DND-41 (cell line): ENCODE results near the gene DEFB114.

Experiments used
- ATAC-seq: fragments of 200-7000 bp; cut with Tn5 transposase; 3 replicates; pipeline ENCODE4 v1.9.1; 2021; ENCODE audit warnings: low read depth; ENCODE audit not compliant: insufficient read depth
- DNase-seq: peaks from one replicate; pipeline ENCODE4 v3.0.0-alpha.2; 2020
- H2AFZ ChIP-seq: 2 replicates; pipeline ENCODE4 v1.6.0; 2012; ENCODE audit warnings: low read depth, low read length
- H3K27ac ChIP-seq: 2 replicates; pipeline ENCODE4 v1.5.1; 2012; ENCODE audit warnings: low read length, inconsistent platforms
- H3K27me3 ChIP-seq: fragments of 200-600 bp; sonication (generic); 2 replicates; pipeline ENCODE4 v1.6.0; 2012; ENCODE audit warnings: low read length, mild to moderate bottlenecking, inconsistent platforms; ENCODE audit not compliant: insufficient read depth, poor library complexity
- H3K36me3 ChIP-seq: 2 replicates; pipeline ENCODE4 v1.5.1; 2012; ENCODE audit warnings: low read length, inconsistent platforms; ENCODE audit not compliant: insufficient read depth
- H3K4me1 ChIP-seq: 2 replicates; pipeline ENCODE4 v1.5.1; 2012; ENCODE audit warnings: mild to moderate bottlenecking, low read length; ENCODE audit not compliant: insufficient read depth
- H3K4me2 ChIP-seq: 2 replicates; pipeline ENCODE4 v1.6.0; 2012; ENCODE audit warnings: mild to moderate bottlenecking, moderate library complexity, low read length, inconsistent platforms; ENCODE audit not compliant: insufficient read depth
- H3K4me3 ChIP-seq, 2 experiments: fragments of 200-600 bp in 1 of 2; shearing (Covaris generic) in 1 of 2; 2 replicates each; pipeline ENCODE4 v1.5.1; 2012 to 2016; ENCODE audit warnings: inconsistent platforms in 2 of 2, low read length in 2 of 2, mild to moderate bottlenecking in 2 of 2, low read depth in 1 of 2, moderate library complexity in 1 of 2
- H3K79me2 ChIP-seq: 2 replicates; pipeline ENCODE4 v1.6.0; 2012; ENCODE audit warnings: low read length, inconsistent platforms; ENCODE audit not compliant: insufficient read depth
- H3K9ac ChIP-seq: 2 replicates; pipeline ENCODE4 v1.6.0; 2012; ENCODE audit warnings: low read depth, mild to moderate bottlenecking, inconsistent platforms, low read length, moderate library complexity
- H3K9me3 ChIP-seq: 2 replicates; pipeline ENCODE4 v1.5.1; 2012; ENCODE audit warnings: low read length, moderate library complexity, mild to moderate bottlenecking, inconsistent platforms; ENCODE audit not compliant: insufficient read depth, severe bottlenecking
- H4K20me1 ChIP-seq: 2 replicates; pipeline ENCODE4 v1.6.0; 2012; ENCODE audit warnings: low read length; ENCODE audit not compliant: insufficient read depth
- EZH2 ChIP-seq: IDR thresholded peaks from 3 replicates; pipeline ENCODE4 v1.6.1; 2012; ENCODE audit warnings: borderline replicate concordance, low read depth, mild to moderate bottlenecking, moderate library complexity, low read length, inconsistent platforms; ENCODE audit not compliant: severe bottlenecking
- TF ChIP-seq, protein P1 (sequence below): IDR thresholded peaks from 2 replicates; pipeline ENCODE4 v1.5.1; 2012; ENCODE audit warnings: borderline replicate concordance, low read length, moderate library complexity, mild to moderate bottlenecking; ENCODE audit not compliant: poor library complexity, severe bottlenecking; ENCODE audit errors: extremely low read depth

Gene DEFB114

DNA sequence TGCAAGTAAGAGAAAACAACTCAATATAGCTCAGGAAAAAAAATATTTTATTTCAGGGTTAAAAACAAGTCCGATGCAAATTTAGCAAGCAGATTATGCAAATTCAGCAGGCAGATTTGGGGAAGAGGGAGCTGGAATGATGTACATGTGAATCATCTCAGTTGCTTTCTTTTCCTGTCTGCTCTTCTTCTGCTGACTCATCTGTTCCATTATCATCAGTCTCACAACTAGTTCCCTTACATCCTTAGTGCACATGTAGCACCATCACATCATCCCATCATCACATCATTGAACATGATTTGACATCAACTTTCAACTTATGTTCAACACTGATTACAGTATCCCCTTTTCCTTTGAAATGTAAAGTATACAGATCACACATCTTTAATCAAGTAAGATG, 16.9 kb upstream of the DEFB114 start:
- no peak overlapping the region for H3K4me3 ChIP-seq
- TF ChIP-seq EZH2: no peak
- TF ChIP-seq, protein P1, sequence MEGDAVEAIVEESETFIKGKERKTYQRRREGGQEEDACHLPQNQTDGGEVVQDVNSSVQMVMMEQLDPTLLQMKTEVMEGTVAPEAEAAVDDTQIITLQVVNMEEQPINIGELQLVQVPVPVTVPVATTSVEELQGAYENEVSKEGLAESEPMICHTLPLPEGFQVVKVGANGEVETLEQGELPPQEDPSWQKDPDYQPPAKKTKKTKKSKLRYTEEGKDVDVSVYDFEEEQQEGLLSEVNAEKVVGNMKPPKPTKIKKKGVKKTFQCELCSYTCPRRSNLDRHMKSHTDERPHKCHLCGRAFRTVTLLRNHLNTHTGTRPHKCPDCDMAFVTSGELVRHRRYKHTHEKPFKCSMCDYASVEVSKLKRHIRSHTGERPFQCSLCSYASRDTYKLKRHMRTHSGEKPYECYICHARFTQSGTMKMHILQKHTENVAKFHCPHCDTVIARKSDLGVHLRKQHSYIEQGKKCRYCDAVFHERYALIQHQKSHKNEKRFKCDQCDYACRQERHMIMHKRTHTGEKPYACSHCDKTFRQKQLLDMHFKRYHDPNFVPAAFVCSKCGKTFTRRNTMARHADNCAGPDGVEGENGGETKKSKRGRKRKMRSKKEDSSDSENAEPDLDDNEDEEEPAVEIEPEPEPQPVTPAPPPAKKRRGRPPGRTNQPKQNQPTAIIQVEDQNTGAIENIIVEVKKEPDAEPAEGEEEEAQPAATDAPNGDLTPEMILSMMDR: no peak
- H3K27me3 ChIP-seq: no peaks in the 10 kb centered on the region
- H3K36me3 ChIP-seq: no peaks in the 10 kb centered on the region
- no peak for ATAC-seq
- H3K79me2 ChIP-seq: no peaks in the 10 kb centered on the region
- H3K9ac ChIP-seq: no peak overlapping the region
- no peak overlapping the region for H3K4me2 ChIP-seq
- no peaks in the 10 kb centered on the region for H4K20me1 ChIP-seq
- no peak overlapping the region for H3K27ac ChIP-seq
- DNase-seq: no peak
- peaks cover 4% of the 10 kb centered on the region; the same call in 1 of the 2 replicates for H3K4me1 ChIP-seq
- H2AFZ ChIP-seq: no peak overlapping the region
- no peaks in the 10 kb centered on the region for H3K9me3 ChIP-seq

DNA sequence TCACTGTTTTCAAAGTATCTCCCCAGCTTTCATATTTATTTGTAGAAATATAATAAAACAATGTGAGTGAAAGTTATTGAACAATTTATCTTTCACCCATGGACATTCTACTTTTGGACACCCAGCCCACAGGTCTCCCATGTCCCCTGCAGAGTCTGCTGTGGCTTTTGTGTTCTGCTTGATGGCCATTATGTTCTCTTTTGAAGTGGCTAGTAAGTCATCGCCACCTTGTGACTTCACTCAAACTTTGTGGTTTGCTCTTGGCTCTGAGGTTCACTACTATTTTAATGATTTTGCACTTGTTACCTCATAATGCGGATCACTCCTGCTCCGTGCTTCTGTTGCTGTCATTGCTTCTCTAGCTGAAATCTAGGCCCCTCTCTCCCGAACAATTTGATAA, 15.6 kb upstream of the DEFB114 start:
- Histone ChIP-seq H3K4me3 (no peak overlapping the region), H3K4me1 (peaks cover 4% of the 10 kb centered on the region; the same call in 1 of the 2 replicates), H3K4me2 (no peak overlapping the region), H3K9ac (no peak overlapping the region), H3K79me2 (no peaks in the 10 kb centered on the region), H2AFZ (no peak overlapping the region), H3K27ac (no peak overlapping the region), H3K27me3 (no peaks in the 10 kb centered on the region), H4K20me1 (no peaks in the 10 kb centered on the region), H3K36me3 (no peaks in the 10 kb centered on the region), H3K9me3 (no peaks in the 10 kb centered on the region)
- ATAC-seq: 0 out of 3 replicates have a peak, but pooled peaks have one; percentile 35
- TF ChIP-seq, protein P1: no peak
- TF ChIP-seq EZH2: no peak
- DNase-seq: no peak

DNA sequence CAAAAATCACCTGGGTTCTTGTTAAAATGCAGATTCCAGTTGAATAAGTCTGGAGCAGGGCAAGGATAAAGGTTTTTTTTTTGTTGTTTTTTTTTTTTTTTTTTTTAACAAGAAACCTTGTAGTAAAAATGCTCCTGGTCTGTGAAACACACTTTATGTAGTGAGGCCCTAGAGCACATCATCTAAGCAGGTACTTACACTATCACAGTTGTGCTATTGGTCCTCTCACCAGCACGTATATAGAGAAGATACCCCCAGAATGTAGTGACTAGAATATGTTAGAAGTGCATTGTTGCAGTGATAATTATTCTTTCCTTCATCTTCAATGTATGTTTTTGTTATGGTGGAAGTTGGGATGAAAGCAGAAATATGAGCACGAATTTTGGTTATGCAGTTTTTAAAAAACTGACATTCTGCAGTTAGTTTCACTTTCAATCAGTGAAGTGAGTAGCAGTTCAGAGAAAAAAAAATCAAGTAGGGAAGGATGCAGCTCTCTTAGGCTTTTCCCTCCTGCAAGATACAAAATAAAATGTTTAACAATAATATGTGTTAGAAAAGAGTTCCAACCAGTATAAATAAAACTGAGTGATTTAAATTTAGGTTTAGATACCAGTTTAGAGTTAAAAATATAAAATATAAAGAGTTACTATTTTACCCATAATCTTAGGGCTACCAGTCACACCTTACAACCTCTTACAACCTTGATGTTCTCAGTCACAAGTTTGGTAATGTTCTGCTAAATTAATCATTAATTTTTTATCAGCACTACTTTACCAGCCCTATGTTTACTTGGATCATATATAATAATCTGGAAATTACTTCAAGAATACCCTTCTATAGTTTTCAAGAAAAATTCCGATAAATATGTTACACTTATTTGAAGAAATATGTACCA, 14.6 kb upstream of the DEFB114 start:
- no peaks in the 10 kb centered on the region for H3K36me3 ChIP-seq
- peaks cover 4% of the 10 kb centered on the region; the same call in 1 of the 2 replicates for H3K4me1 ChIP-seq
- no peaks in the 10 kb centered on the region for H3K79me2 ChIP-seq
- 0 out of 2 replicates have a peak overlapping the region, but pooled peaks have one; percentile 50 for H2AFZ ChIP-seq
- DNase-seq (no peak), ATAC-seq (peak; percentile 80)
- no peak overlapping the region for H3K9ac ChIP-seq
- H3K4me3 ChIP-seq: peak overlapping the region in 1 of 2 experiments; percentile 50; a peak in 3 of 4 replicates
- H3K9me3 ChIP-seq: no peaks in the 10 kb centered on the region
- H3K27me3 ChIP-seq: no peaks in the 10 kb centered on the region
- peak overlapping the region; percentile 58 for H3K4me2 ChIP-seq
- H3K27ac ChIP-seq: no peak overlapping the region
- no peak for TF ChIP-seq EZH2
- TF ChIP-seq, protein P1: no peak
- no peaks in the 10 kb centered on the region for H4K20me1 ChIP-seq
